GM12874 (cell line): ENCODE results near the gene HADHA.

Experiments
- CTCF ChIP-seq: IDR thresholded peaks from 2 replicates; pipeline ENCODE4 v1.5.1; 2011; ENCODE audit warnings: low read depth, mild to moderate bottlenecking, control low read depth, low read length, moderate library complexity; ENCODE audit not compliant: insufficient read depth

The HADHA gene

GRCh38 chr2:26223018-26223417, 21.4 kb downstream of the HADHA start:
- TF ChIP-seq CTCF: no peak

GRCh38 chr2:26217720-26218119, 26.7 kb downstream of the HADHA start:
- TF ChIP-seq CTCF: no peak

GRCh38 chr2:26216587-26216986, 27.8 kb downstream of the HADHA start:
- TF ChIP-seq CTCF: no peak

- TF ChIP-seq CTCF: no peak
Measured at GRCh38 chr2:26215833-26216232, 28.6 kb downstream of the HADHA start.

GRCh38 chr2:26214759-26215158, 29.7 kb downstream of the HADHA start:
- no peak for TF ChIP-seq CTCF

- TF ChIP-seq CTCF: no peak
Measured at GRCh38 chr2:26212011-26212410, 32.4 kb downstream of the HADHA start.

- TF ChIP-seq CTCF: no peak
Measured at GRCh38 chr2:26203906-26204305, 40.5 kb downstream of the HADHA start.

- TF ChIP-seq CTCF: no peak
Measured at GRCh38 chr2:26202981-26203490, 41.4 kb downstream of the HADHA start.
